DMS53 (cell line): ENCODE results near the gene ZPLD1.

Experiments
- DNase-seq: peaks from one replicate; lab custom pipeline; 2025; lab: John Stamatoyannopoulos, UW

ZPLD1 gene

DNA sequence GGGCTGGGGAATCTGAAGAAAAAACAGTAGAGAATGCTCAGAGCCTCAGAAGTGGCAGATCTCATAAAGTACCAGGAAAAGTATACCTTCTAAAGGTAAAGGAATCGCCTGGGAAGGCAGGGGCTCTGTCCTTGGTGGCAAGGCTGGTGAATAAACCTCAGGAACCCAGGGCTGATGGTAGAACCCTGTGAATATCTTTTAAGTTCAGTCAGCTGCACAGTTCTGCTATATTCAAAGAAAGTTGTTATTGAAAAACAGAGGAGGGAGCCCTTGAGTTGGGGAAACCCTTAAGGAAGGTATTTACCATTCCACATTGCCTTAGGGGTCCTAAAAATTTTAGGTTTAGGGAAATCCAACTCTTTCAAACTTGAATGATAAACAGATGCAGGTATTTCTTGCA, 31.2 kb downstream of the ZPLD1 start:
- DNase-seq, result no peak

DNA sequence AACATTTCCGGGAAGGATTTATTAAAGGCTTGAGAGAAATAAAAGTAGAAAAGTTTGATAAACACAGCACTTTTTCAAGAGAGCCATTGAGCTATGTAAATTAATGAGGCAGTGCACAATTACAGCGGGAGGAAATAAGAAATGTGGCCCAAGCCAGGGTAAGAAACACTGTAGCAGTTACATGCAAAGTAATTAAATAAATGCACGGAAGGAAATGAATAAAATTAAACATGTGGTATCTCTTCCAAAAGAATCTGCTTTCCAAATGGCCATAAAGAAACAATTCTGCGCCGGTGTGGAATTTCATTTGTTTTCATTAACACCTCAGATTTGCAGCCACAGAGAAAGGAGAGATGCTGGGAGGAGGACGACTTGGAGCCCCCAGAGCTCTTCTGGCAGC, 35.3 kb downstream of the ZPLD1 start:
- DNase-seq, result no peak

DNA sequence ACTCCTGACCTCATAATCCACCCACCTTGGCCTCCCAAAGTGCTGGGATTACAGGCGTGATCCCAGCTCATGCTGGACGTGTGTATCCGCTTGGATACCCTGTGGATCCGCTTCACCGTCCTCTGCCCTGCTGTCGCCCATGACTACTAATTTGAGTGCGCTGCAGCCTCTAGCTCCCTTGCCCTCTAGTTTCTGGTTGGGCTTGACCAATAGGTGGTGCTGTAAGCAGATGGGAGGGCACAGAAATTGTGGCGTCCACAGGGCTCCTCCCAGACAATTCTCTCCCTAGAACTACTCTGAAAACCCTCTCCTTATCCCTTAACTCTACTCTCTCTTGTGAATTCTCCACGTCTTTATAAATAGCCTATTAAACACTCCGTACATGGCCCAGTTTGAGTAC, 36.2 kb downstream of the ZPLD1 start:
- peak; percentile 11 for DNase-seq

DNA sequence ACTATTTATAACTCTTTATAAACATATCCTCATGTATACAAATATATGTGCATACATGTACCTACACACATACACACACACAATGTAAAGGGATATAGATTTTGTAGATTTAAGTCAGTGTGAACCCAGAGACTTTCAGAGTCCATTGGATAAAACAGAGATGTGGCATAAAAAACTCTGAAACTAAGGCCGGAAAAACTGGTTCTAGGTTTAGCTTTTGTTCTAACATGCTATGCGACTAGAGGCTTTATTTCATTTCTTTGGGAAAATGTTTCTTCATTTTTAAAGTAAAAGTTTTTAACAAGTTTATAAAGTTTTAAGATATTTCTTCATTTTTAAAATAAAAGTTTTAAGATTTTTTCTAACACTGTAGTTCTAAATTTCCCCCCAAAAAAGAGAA, 36.7 kb downstream of the ZPLD1 start:
- no peak for DNase-seq

DNA sequence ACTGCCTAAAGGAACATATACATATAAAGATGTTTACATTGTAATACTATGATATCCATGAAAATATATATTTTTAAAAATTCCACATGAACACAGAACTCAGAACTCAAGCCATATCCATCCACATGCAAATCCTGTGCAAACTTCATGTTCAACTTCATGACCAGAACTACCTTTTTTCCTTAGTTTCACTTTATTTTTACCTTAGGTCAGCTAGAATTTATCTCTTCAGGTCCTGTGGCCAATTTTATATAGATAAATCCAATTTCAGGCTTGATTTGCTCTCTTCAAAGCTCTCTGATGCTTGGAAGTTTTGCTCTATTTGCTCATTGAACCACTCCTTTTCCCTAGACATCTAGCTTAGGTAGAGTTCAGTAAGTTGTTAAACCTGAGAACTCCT, 38.8 kb downstream of the ZPLD1 start:
- DNase-seq, result no peak

DNA sequence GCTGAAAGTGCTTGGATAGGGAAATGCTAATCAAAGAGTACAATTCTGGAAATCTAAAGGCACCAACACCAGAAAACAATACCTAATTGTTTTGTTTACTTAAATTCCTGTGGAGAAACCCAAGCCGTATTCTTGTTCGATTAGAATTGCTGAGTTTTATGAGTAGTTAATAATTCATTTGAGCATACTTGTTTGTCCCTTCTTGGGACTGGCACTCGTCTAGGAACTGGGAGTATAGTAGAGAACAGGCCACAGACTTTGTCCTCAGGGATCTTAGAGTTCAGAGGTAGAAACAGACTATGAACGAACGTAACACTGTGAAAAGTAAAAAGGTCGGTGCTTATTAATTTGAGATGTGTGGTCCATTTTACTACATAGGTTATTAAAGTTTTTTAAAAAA, 39.4 kb downstream of the ZPLD1 start:
- DNase-seq, result no peak

DNA sequence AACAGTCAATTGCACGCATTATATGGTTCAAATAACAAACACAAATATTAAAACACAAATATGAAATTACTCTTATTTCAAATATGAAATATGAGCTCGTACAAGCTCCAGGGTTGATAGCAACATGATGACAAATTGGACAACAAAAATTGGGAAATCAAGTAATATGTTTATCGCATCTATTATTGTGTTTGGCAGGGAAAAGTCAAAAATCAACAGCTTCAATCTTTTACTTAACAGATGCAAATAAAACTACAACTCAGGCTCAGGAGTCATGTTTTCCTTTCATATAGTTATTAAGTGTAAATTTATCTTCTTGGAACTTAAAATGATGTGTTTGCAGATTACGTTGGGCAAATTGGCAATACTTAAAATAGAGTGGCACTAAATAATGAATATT, 41.4 kb downstream of the ZPLD1 start:
- DNase-seq, result no peak

DNA sequence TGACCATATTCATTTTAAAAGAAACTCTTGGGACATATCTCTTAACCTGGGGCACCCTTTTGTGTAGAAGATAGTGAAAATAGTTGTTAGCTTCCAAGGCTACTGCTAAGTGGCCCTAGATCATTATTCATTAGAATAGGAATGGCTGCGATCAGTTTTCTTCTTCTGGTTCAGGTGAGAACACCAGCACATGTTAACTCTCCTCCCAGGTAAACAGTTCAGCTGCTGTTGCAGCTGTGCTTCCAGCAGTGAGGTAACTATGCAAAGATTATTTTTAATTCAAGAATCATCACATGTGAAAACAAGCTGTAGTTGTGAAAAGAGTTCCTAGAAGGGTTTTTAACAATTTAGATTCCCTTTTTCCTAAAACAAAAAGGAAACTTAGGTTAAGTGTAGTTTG, 43.3 kb downstream of the ZPLD1 start:
- DNase-seq, result peak; percentile 73

DNA sequence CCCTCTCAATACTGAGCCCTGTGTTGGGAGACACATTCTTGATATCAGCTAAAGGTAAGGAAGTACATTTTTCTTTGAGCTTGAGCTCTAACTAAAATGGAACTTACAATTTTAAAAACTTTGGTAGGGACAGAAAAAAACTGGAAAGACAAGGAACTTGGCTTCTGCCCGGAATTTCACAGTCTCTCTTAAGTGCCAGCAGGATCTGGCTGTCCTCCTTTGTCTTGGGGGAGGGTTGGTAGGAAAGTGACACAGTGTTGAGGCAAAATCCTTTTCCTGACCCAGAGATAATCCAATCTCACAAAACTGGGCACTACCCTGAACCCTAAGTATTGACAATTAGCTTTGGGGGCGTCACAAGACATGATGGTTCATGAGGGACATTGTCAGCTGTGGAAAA, 45.3 kb downstream of the ZPLD1 start:
- no peak for DNase-seq

DNA sequence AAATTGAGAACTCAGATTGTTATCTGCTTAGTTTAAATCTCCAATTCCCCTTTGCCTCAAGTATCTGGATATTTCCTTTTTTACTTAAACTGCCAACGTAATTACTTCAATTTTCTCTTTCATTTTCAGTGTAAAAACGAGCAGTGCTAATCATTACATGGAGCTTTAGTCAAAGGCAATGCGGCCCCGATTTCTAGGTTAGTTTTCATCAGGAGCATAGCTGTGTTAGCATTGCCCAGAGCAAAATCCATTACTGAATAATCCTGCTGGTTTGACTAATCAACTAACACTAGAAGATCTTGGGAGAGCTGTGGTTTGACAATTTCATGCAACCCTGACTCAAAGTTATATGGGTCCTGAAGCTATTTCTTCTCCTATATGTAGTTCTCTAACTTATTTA, 46.2 kb downstream of the ZPLD1 start:
- no peak for DNase-seq

DNA sequence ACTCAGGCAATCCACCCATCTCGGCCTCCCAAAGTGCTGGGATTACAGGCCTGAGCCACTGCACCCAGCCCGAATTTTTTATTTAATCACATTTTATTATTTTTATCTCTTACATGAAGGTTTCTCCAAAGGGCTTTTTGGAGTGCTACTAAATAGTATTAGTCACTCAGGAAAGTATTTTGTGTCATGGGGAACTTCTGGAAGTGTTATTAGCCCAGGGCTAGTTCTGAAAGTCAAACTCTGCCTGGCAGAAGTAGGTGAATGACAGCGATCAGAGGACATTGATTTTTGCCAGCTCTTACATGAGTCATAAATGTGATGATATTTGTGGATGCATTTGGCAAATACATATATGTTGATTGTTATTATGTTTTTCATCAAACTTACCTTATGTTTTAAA, 48.7 kb downstream of the ZPLD1 start:
- no peak for DNase-seq

DNA sequence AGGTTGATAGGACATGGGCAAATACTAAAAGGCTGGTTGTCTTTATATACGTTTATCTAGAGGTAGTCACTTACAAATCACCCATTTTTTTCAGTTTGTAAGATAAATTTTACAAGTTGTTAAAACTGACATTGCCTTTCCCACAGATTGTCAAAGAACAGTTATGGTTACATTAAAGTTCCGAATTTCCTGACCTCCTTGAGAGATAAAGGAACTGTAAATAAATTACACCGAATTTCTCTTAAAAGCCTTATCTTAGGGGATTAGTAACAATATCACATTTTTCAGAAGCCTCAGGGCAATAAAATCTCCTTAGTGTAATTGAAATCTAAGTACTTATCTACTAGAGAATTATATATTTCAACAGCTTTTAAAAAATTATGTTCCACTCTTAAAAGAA, 49.5 kb downstream of the ZPLD1 start:
- DNase-seq, result no peak

DNA sequence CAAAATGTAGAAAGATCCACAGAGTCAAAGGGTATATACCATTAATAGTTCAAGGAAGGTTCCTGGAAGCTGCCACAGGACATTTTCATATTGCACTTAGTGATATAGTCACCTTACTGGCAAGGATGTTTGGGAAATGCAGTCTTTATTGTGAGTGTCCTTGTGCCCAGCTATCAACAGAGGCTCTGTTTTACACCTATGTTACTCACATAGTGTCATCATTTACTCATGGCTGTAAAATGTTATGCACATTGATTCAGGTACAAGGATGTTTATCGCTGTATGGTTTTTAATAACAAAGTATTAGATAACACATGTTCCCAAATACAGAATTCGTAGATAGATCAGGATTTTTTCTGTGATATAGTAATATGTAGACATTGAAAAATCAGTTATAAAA, 50.9 kb downstream of the ZPLD1 start:
- DNase-seq, result no peak

DNA sequence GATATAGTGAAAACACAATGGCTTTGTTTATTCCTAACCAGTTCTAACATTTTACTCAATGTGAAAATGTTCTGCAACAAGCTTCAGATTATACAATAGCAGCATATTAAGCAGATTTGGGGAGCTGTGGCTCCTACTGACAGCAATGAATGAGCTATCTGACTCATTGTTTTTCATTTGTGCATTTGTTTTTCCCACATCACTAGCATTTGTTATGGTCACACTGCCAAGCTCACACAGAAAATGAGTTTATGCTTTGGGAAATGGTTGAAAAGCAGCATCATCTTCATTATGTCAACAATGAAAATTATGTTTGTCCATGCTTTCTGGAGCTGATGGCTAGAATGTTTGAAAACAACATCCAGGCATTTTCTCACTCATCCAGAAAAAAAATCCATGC, 53.5 kb downstream of the ZPLD1 start:
- DNase-seq, result no peak

DNA sequence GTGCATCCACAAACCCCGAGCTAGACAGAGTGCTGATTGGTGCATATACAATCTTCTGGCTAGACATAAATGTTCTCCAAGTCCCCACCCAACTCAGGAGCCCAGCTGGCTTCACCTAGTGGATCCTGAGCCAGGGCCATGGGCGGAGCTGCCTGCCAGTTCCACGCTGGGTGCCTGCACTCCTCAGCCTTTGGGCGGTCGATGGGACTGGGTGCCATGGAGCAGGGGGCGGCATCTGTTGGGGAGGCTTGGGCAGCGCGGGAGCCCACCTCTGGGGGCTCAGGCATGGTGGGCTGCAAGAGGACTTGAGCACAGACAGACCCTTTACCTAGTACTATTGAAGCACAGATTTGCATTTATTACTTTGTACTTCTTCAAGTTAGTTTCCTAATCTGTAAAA, 57.5 kb downstream of the ZPLD1 start:
- no peak for DNase-seq

DNA sequence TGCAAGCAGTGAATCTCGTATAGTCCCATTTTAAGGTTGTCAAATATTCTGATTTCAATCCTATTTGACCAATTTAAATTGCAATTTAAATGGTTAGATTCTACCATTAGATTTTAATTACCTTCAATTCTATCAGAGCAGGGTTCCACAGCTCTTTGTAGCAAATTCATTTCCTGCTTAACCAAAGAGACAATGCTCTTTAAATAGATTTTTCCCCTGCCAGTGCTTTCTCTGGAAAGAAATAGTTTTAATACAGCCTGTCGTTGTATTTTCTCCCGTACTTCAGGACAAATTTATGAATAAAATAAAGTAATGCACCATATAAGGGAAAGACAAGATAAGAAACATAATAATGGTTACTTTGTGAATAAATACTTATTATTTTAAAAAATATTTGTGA, 62.8 kb downstream of the ZPLD1 start:
- DNase-seq, result no peak

DNA sequence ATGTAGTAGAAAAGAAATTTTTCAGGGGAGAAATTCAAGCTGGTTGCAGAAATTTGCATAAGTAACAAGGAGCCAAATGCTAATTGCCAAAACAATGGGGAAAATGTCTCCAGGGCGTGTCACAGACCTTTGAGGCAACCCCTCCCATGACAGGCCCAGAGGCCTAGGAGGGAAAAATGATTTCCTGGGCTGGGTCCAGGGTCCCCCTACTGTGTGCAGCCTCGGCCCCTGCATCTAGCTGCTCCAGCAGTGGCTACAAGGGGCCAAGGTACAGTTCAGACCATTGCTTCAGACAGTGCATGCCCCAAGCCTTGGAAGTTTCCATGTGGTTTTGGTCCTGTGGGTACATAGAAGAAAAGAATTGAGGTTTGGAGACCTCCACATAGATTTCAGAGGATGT, 70.7 kb downstream of the ZPLD1 start:
- DNase-seq, result no peak

DNA sequence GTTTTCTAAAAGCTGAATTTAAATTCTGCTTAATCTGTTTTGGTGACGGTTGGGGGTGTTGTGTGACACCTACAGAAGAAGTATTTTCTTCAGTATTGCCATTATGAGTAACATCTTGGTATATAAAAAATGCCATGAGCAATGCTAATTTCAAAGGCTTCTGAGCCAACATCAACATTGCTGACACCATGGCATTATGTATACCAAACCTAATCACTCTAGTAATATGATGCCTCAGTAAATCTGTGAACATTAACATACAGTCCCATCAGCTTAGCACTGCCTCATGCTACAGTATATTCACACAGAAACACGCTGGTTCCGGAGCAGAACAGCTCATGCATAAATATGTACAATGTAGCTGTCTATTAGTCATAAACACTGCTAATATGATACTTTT, 75.8 kb downstream of the ZPLD1 start:
- DNase-seq, result no peak

DNA sequence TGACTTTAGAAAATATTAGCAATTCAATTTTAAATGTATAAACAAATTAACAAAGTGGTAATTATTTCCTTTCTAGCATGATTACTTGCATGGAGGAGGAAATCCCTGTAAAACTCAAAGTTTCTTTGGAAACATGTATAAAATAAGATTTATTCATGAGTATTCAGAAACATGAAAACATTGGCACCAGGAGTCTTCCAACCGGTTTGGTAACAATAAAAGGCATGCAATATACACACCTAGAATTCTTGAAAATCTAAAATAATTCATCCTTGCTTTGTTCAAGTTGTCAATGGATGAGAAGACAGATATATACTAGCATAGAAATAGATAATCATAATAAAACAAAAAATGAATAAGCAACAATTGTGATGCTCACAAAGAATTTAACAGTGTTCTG, 76.4 kb downstream of the ZPLD1 start:
- no peak for DNase-seq

DNA sequence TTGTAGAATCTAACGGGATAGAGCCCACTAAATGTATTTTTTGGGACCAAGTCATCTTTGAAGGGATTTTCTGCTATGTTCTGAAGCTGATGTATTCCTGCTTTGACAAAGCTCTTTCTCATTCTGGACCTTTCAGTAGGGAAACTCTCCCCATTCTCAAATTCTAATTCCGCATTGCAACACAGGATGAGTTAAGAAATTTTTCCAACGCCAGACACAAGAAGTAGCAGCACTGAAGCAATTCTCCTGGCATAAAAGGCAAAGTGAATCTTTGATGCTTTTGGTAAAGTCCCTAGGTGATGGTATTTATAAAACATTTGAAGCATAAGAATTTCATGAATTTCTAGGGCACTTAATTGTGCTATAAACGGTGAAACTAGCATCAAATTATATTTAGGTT, 76.8 kb downstream of the ZPLD1 start:
- no peak for DNase-seq

DNA sequence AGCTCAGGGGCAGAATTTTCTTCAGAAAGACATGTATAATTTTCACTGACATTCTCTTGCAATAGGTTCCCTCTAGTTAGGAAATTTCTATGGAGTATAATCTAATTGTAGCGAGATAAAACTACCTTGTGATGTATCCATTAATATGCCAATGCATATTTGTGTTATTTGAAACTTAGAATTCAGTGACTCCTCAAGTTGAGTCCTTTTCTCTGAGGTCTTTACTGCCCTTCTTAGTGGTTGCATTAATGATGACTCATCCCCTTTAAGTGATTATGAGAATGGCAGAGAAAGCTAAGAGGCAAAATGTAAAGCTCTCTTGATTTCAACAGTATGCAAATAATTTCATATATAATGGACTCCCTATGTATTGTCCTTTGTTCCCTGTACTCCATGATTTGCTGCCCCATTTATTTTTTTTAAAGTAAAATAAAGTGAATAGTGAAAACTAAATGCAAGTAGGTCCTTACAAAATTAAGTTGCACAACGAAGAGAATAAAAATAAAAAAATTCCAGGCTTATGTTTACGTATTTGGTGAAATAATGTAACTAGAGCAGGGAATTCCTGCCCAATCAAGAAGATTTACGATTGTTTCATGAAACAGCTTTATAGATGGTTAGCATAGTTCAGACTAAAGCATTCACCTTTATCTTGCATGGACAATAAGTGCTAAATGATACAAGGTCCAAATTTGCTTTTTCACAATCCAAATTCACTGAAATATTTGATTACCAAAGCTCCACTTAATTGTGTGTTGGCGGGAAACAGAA, 78.1 kb downstream of the ZPLD1 start:
- peak; percentile 29 for DNase-seq

DNA sequence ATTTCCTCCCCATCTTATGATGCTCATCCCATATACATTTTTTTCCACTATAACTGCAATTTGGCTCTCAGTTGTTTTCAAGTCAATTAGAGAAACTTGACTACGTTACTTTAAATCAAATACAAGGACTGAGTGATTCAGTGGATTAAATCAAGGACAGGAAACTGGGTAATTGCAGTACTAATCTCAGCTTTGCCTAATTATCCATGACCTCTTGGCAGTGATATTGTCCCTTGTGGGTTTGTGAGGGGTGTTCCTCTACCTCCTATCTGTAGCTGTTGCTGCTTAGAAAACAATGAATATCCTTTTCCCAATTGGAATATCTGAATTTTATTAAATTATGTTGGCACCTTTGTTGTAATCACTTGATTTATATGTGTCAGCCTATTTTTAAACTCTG, 79.4 kb downstream of the ZPLD1 start:
- no peak for DNase-seq

DNA sequence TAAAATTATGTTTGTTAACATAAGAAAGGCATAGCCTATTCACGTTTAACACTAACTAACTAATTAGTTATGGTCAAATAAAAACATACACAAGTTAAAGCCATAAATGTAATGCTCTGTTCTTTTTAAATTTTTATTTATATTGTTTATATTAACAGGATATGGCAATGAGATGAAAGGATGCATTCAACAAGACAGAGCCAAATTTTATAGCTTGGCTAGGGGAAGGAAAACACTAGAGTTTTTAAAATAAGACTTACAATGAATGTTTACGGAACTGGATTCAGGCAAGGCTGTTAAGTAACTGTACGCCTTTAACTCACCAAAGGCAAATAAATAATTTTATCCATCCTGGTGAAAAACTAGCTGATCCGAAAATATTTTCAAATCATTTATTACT, 86.4 kb downstream of the ZPLD1 start:
- DNase-seq, result no peak

DNA sequence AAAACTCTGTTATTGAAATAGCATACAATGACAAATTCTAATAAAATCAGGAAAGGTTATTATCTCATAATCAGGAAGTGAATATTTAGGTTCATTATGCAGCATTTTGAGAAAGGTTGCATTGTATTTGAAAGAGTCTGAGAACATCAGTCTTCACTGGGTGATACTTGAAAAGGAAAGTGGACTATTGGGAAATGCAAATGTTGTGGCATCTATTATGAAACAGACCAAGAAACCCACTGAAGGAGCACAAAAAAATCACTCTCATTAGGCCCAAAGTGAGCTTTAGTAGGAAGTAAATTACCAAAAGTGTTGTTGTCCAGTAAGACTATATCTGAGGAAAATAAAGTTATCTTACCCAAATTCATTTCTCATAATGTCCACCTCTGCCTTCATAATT, 90.8 kb downstream of the ZPLD1 start:
- DNase-seq, result no peak

DNA sequence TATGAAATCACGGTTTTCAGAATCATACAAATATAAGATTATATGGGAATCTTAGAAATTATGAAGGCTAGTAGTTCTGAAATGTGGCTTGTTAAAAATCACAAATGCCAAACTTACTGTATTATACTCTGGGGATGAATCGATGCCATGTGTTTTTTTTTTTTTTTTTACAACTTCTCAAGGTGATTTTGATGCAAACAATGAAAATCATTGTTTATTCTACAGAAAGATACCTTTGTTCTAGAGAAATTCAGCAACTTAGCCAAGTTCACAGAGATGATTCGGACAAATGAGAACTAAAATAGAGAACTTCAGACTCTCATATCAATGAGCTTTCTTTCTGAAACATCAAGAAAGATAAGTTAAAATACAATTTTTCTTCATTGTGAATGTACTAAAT, 92.0 kb downstream of the ZPLD1 start:
- DNase-seq, result no peak
